ENCODE results near the gene EXOC6B. TPM values are rescaled to one million over a fixed set of nuclear protein-coding genes. Genes with fewer than 3 reads are reported as not detected.

EXOC6B gene
- total and polyA plus RNA-seq, 10 of the 15 experiments (the other 5 are each of a cell fraction or from before 2014, with no cell fraction given): 0.23 to 2.2 (median 1.2) TPM

DNA sequence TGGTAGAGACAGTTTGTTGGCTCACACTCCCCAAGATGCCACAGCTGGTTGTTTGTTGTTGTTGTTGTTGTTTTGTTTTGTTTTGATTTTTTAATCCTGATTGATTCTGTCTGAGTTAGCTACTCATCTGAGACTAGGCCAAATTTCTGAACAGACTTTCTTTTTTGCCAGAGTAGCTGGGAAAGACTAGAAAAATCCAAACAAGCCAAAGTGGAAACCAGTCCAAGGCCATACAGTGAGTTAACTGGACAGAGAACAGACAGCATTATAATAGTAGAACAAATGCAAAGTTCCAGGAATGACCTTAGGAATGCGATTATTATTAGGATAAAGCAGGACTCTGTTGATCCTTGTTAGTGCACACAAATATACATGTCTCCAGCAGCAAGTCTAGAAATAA is 634.4 kb downstream of the EXOC6B start (continued):
- TF ChIP-seq NFIC (IDR thresholded peaks at IDR 0.05; ENCODE audit: low read depth, low read length): no peak
- TF ChIP-seq CBX3 (IDR thresholded peaks at IDR 0.05; ENCODE audit: borderline replicate concordance, low read depth): no peak
- no peak for TF ChIP-seq SMAD1 (IDR thresholded peaks at IDR 0.05; ENCODE audit: low read depth, partially characterized antibody)
- TF ChIP-seq IRF4 (IDR thresholded peaks at IDR 0.05; ENCODE audit: low read depth, low read length): no peak
- no peak for TF ChIP-seq NRF1 (conservative IDR thresholded peaks at IDR 0.05; ENCODE audit: low read depth, low read length)
- TF ChIP-seq RB1 (IDR thresholded peaks at IDR 0.05; ENCODE audit: borderline replicate concordance): no peak
- no peak for TF ChIP-seq RAD51 (IDR thresholded peaks at IDR 0.05)

DNA sequence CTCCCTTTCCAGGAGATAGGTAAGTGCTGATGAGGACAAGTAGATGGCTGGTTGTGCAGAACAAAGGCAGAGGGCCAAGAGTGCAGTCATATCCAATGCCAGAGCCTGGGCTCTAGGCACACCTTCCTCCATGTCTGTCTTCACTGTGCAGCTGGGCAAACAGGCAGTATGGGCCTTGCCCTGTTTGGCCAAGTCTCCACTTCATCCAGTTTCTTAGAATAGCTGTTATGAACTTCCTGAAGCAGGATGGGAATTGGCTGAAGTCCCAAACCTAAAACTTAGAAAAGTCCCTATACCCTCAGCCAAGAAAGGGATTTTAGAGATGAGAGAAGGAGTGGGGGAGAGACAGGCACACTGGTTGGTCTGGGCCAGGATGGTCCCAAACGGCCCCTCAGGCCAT is 640.6 kb downstream of the EXOC6B start:
- no peak for FAIRE-seq

More for the DNA sequence above, 640.6 kb downstream of the EXOC6B start:
- TF ChIP-seq SRF (IDR thresholded peaks at IDR 0.05; ENCODE audit: low read depth in 2 of 2, low read length in 2 of 2) (no peak), ASH2L (IDR thresholded peaks at IDR 0.05; ENCODE audit: borderline replicate concordance, low read depth) (no peak), FOXK2 (IDR thresholded peaks at IDR 0.05) (no peak), YY1 (IDR thresholded peaks at IDR 0.05; ENCODE audit: low read depth, low read length) (no peak)
- TF ChIP-seq, protein P1, sequence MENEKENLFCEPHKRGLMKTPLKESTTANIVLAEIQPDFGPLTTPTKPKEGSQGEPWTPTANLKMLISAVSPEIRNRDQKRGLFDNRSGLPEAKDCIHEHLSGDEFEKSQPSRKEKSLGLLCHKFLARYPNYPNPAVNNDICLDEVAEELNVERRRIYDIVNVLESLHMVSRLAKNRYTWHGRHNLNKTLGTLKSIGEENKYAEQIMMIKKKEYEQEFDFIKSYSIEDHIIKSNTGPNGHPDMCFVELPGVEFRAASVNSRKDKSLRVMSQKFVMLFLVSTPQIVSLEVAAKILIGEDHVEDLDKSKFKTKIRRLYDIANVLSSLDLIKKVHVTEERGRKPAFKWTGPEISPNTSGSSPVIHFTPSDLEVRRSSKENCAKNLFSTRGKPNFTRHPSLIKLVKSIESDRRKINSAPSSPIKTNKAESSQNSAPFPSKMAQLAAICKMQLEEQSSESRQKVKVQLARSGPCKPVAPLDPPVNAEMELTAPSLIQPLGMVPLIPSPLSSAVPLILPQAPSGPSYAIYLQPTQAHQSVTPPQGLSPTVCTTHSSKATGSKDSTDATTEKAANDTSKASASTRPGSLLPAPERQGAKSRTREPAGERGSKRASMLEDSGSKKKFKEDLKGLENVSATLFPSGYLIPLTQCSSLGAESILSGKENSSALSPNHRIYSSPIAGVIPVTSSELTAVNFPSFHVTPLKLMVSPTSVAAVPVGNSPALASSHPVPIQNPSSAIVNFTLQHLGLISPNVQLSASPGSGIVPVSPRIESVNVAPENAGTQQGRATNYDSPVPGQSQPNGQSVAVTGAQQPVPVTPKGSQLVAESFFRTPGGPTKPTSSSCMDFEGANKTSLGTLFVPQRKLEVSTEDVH (IDR thresholded peaks at IDR 0.05; ENCODE audit: low read depth, partially characterized antibody): no peak
- ATAC-seq (no peak), DNase-seq (ENCODE audit: low read depth, low spot score) (no peak)
- H3K9me3 ChIP-seq (replicated peaks; ENCODE audit: control insufficient read depth, insufficient read depth, low read length): no peaks in the 10 kb centered on the region; the same call in 2 of the 3 replicates
- no peak overlapping the region for H3K27ac ChIP-seq (ENCODE audit: control insufficient read depth, insufficient read depth)
- SMC1A ChIA-PET (ENCODE audit: uncharacterized antibody, unreplicated experiment): no interaction called here
- no peaks in the 10 kb centered on the region for H4K20me1 ChIP-seq (ENCODE audit: control insufficient read depth, insufficient read depth)
- H3K4me1 ChIP-seq (ENCODE audit: control insufficient read depth, insufficient read depth, low read length): no peaks in the 10 kb centered on the region
- no peaks in the 10 kb centered on the region for H3K36me3 ChIP-seq (ENCODE audit: control insufficient read depth in 2 of 2, insufficient read depth in 2 of 2, low read length in 1 of 2)
- no peaks in the 10 kb centered on the region for H3K27me3 ChIP-seq (replicated peaks in 1 of 2; ENCODE audit: control insufficient read depth in 2 of 2, insufficient read depth in 2 of 2, low read length in 1 of 2)
- BruUV-seq (replicated peaks): no TSS peak
- no peak overlapping the region for H2AFZ ChIP-seq (ENCODE audit: control insufficient read depth, low read depth, low read length)
- no peaks in the 10 kb centered on the region for H3K79me2 ChIP-seq (ENCODE audit: control insufficient read depth, insufficient read depth, low read length)
- H3K9ac ChIP-seq (ENCODE audit: control insufficient read depth, insufficient read depth, low read length): no peak overlapping the region
- in situ Hi-C loops (cut with MboI): no loop called here
- CTCF ChIA-PET: no interaction called here
- intact Hi-C loops (cut with micrococcal nuclease; ENCODE audit: unreplicated experiment): no loop called here
- POLR2A ChIA-PET: no interaction called here
- H3K4me3 ChIP-seq: no peak overlapping the region
- 45% methylated on average over 1 of the region's 1 CpG for WGBS (ENCODE audit: insufficient coverage, insufficient replicate concordance, low lambda C conversion rate, missing lambda C conversion rate)
- H3K4me2 ChIP-seq (ENCODE audit: control insufficient read depth, insufficient read depth): no peak overlapping the region
- RAD21 ChIA-PET (ENCODE audit: unreplicated experiment): no interaction called here

All from GM12878 (cell line).